GM19238 (cell line): ENCODE results near the gene YPEL3.

ENCODE experiments used
- DNase-seq: peaks from one replicate; pipeline ENCODE4 v3.0.0; 2011; ENCODE audit warnings: low spot score; ENCODE audit not compliant: insufficient read length

Gene YPEL3

GRCh38 chr16:30090610-30091331 is 5.2 kb downstream of the YPEL3 start:
- no peak for DNase-seq

- no peak for DNase-seq
Observed at GRCh38 chr16:30088832-30089624, 7.0 kb downstream of the YPEL3 start.

- DNase-seq: no peak
Observed at GRCh38 chr16:30088237-30088831, 7.7 kb downstream of the YPEL3 start.

- DNase-seq: no peak
Observed at GRCh38 chr16:30087181-30087898, 8.7 kb downstream of the YPEL3 start.

- DNase-seq: no peak
Observed at GRCh38 chr16:30086291-30087140, 9.5 kb downstream of the YPEL3 start.

- no peak for DNase-seq
Observed at GRCh38 chr16:30085820-30086219, 10.2 kb downstream of the YPEL3 start.

GRCh38 chr16:30085247-30085646 is 10.8 kb downstream of the YPEL3 start:
- DNase-seq: no peak

GRCh38 chr16:30084816-30085159 is 11.2 kb downstream of the YPEL3 start:
- no peak for DNase-seq

- no peak for DNase-seq
Observed at GRCh38 chr16:30084096-30084815, 11.8 kb downstream of the YPEL3 start.

GRCh38 chr16:30083216-30084055 is 12.6 kb downstream of the YPEL3 start:
- no peak for DNase-seq

GRCh38 chr16:30082545-30083090 is 13.4 kb downstream of the YPEL3 start:
- no peak for DNase-seq

- DNase-seq: no peak
Observed at GRCh38 chr16:30079480-30079879, 16.5 kb downstream of the YPEL3 start.

- no peak for DNase-seq
Observed at GRCh38 chr16:30078744-30079143, 17.3 kb downstream of the YPEL3 start.

- no peak for DNase-seq
Observed at GRCh38 chr16:30077656-30078055, 18.4 kb downstream of the YPEL3 start.

- no peak for DNase-seq
Observed at GRCh38 chr16:30076276-30076791, 19.7 kb downstream of the YPEL3 start.

- peak; percentile 97 for DNase-seq
Observed at GRCh38 chr16:30075503-30076275, 20.3 kb downstream of the YPEL3 start, which contains the start of gene PPP4C. Gene PPP4C, plus strand, starts transcription at chr16:30075994. Its CDS starts 384 bp downstream, at chr16:30076378.

GRCh38 chr16:30070490-30070889 is 25.5 kb downstream of the YPEL3 start:
- no peak for DNase-seq
